NCI-H510A (cell line): ENCODE measurements around the gene SUSD5.
"Not testable (repeated sequence)": the region's sequence is repeated elsewhere in the genome, so short reads cannot be mapped to it uniquely, and the experiment has no call there.

Experiments
- DNase-seq: peaks from one replicate; lab custom pipeline; 2025; lab: John Stamatoyannopoulos, UW

SUSD5 gene

GRCh38 chr3:33115024-33115768 lies 103.4 kb downstream of the SUSD5 start:
- no peak for DNase-seq

DNA sequence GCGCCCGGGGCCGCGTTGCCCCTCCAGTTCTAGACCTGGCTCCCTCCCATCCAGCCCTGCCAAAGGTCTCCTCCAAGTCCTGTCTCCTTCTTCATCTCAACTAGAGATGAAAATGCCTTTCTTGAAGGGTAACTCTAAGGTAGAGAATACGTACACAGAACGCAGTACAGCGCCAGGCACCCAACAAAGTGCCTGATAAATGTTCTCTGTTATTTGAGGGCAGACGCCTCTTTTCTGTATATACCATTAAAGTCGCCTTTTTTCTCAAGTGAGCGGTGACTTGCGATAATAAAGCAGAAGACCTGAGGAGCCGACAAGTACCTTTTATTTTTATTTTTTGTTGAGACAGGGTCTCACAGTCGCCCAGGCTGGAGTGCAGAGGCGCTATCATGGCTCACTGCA lies 104.0 kb downstream of the SUSD5 start:
- no peak for DNase-seq

DNA sequence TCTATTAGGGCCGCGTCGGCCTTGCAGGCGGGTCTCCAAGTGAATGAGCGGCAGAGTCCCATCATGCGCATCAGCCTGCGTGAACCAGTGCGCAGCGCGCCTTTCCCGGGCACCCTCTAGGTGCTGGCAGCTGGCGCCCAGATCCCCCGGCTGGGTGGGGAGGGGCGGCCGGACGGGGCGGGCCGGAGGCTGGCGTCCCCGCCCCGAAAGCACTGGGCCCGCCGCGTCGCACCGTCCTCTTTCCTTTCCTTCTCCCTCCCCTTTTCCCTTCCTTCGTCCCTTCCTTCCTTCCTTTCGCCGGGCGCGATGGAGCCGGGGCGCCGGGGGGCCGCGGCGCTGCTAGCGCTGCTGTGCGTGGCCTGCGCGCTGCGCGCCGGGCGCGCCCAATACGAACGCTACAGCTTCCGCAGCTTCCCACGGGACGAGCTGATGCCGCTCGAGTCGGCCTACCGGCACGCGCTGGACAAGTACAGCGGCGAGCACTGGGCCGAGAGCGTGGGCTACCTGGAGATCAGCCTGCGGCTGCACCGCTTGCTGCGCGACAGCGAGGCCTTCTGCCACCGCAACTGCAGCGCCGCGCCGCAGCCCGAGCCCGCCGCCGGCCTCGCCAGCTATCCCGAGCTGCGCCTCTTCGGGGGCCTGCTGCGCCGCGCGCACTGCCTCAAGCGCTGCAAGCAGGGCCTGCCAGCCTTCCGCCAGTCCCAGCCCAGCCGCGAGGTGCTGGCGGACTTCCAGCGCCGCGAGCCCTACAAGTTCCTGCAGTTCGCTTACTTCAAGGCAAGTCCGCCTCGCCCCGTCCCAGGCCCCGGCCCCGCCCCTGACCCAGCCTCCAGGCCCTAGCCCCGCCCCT lies 104.6 kb downstream of the SUSD5 start, which contains the start of gene CRTAP:
CRTAP (plus strand) TSS at position 243 of the 850 bp plus-strand sequence; CDS start at position 307, 64 bp downstream.
- DNase-seq = peak; percentile 56

DNA sequence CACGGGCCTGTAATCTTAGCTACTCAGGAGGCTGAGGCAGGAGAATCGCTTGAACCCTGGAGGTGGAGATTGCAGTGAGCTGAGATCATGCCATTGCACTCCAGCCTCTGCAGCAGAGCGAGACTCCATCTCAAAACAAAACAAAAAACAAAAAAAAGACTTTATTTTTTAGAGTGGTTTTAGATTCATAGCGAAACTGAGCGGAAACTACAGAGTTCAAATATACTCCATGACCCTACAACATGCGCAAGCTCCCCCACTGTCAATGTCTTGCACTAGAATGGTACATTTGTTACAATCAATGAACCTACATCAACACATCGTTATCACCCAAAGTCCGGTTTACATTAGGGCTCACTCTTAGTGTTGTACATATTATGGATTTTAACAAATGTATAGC lies 107.0 kb downstream of the SUSD5 start:
- DNase-seq = no peak

- DNase-seq = not testable (repeated sequence)
Observed at GRCh38 chr3:33106854-33107253, 111.8 kb downstream of the SUSD5 start.

DNA sequence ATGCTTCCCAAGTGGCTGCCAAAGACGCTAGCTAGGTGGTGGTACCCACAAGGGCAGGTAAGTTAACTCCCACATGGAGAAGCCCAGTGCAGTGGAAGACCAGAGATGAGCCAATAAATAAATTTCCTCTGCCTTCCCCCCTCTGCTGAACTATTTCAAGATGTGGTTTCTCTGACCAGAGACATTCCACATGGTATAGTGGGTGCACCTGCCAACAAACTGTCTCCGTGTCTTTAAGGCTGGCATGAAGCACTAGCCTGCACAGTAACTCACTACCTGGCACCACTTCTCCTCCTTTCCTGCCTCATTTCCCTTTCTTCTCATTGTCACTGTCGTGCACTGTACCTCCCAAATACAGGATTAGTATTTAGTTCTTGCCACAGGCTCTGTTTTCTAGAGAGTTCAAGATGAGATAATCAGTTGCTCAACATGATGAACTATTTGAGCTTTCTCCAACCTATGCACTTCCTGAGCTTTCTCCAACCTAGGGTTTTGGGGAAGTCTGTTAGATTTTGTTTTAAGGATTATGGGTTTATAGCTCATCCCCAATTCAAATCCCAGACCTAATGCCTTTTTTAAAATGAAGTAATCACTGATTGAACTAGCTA lies 113.2 kb downstream of the SUSD5 start:
- no peak for DNase-seq

DNA sequence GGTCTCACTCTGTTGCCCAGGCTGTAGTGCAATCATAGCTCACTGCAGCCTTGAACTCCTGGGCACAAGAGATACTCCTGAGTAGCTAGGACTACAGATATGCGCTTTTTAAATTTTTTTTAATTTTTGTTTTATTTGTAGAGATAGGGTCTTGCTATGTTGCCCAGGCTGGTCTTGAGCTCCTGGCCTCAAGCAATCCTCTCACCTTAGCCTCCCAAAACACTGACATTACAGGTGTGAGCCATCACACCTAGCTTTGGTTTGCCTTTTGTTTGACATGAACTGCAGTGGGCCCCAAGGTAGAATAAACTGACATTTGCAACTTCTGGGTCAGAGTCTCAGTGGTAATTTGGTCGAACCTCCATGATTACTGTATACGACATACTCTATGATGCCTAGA lies 113.8 kb downstream of the SUSD5 start:
- no peak for DNase-seq

GRCh38 chr3:33103480-33103879 lies 115.1 kb downstream of the SUSD5 start:
- DNase-seq = no peak

GRCh38 chr3:33103034-33103433 lies 115.6 kb downstream of the SUSD5 start:
- DNase-seq = no peak

GRCh38 chr3:33100229-33100628 lies 118.4 kb downstream of the SUSD5 start:
- no peak for DNase-seq
